ENCODE results near the gene UBALD2. TPM values are rescaled to one million over a fixed set of nuclear protein-coding genes. Genes with fewer than 3 reads are reported as not detected.

Gene UBALD2
- polyA plus RNA-seq, 2 of the 4 experiments (the other 2 are of a cell fraction), result 12.8 to 21.5 TPM

DNA sequence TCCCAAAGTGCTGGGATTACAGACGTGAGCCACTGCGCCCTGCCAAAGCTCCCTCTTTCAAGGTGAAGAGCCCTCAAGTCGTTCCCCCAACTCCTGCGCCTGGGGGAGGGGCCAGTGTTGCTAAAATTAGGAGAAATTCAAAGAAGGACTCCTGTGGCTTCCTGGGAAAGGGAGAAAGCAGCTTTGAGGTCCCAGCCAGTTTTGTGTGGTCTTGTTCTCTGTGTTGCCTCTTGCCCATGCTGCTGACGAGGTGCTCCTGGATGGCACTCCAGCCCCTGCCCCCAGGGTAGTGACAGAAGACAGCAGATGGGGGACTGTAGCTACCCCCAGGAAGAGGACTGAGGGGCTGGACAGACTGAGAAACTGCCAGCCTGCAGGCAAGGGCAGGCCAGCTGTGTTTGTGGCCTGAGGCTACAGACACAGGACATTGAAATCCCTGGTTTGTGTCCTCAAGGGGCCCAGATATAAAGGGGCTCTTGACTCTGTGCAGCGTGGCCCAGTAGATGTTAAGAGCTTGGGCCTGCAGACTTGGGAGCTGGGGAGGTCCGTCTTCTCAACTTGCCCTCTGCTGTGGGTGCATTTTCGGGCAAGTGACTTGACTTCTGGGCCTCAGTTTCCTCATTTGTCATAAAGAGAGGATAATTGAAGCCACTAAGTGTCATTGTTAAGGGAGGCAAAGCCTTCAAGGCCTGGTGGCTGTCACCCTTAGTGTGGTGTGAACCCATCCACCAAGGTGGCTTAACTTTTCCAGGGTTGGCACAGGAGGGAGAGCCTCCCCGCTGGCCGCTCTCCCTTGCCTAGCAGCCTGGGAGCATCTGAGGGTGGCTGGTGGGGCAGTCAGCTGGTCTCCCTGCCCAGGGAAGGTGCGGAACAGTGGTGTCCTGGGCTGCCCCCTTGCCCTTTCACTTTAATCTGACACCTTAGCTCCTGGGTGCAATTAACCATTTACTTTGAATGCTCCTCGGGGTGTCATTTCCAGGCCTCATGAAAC is 4.1 kb downstream of the UBALD2 start (continued):
- TF ChIP-seq, protein P1, sequence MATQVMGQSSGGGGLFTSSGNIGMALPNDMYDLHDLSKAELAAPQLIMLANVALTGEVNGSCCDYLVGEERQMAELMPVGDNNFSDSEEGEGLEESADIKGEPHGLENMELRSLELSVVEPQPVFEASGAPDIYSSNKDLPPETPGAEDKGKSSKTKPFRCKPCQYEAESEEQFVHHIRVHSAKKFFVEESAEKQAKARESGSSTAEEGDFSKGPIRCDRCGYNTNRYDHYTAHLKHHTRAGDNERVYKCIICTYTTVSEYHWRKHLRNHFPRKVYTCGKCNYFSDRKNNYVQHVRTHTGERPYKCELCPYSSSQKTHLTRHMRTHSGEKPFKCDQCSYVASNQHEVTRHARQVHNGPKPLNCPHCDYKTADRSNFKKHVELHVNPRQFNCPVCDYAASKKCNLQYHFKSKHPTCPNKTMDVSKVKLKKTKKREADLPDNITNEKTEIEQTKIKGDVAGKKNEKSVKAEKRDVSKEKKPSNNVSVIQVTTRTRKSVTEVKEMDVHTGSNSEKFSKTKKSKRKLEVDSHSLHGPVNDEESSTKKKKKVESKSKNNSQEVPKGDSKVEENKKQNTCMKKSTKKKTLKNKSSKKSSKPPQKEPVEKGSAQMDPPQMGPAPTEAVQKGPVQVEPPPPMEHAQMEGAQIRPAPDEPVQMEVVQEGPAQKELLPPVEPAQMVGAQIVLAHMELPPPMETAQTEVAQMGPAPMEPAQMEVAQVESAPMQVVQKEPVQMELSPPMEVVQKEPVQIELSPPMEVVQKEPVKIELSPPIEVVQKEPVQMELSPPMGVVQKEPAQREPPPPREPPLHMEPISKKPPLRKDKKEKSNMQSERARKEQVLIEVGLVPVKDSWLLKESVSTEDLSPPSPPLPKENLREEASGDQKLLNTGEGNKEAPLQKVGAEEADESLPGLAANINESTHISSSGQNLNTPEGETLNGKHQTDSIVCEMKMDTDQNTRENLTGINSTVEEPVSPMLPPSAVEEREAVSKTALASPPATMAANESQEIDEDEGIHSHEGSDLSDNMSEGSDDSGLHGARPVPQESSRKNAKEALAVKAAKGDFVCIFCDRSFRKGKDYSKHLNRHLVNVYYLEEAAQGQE (IDR thresholded peaks at IDR 0.05), result no peak

DNA sequence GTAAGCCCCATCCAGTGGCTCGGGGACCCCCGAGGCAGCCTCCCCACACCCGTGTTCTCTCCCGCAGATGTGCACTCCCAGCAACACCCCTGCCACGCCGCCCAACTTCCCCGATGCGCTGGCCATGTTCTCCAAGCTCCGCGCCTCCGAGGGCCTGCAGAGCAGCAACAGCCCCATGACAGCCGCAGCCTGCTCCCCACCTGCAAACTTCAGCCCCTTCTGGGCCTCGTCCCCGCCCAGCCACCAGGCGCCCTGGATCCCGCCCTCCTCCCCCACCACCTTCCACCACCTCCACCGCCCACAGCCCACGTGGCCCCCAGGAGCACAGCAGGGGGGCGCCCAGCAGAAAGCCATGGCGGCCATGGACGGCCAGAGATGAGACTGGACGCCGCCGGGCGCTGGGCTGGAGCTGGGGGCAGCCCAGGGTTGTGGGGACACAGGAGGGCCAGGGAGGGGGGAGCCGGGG is 5.0 kb downstream of the UBALD2 start:
- DNase-seq (ENCODE audit: low read depth in 1 of 2, low spot score in 1 of 2) (no peak), FAIRE-seq (no peak), ATAC-seq (no peak)
- TF ChIP-seq TP53 (CRISPR knock-in tag; IDR thresholded peaks at IDR 0.05) (no peak), HOXA7 (CRISPR knock-in tag; IDR thresholded peaks at IDR 0.05) (no peak), POLR2A (IDR thresholded peaks at IDR 0.05; ENCODE audit: low read length) (no peak), PHF8 (IDR thresholded peaks at IDR 0.05; ENCODE audit: borderline replicate concordance, low read depth) (no peak), NR3C1 (IDR thresholded peaks at IDR 0.05) (no peak), JUNB (IDR thresholded peaks at IDR 0.05) (no peak), EP300 (IDR thresholded peaks at IDR 0.05) (no peak), BHLHE40 (IDR thresholded peaks at IDR 0.05; ENCODE audit: low read depth, low read length) (no peak)
- TF ChIP-seq, protein P2, sequence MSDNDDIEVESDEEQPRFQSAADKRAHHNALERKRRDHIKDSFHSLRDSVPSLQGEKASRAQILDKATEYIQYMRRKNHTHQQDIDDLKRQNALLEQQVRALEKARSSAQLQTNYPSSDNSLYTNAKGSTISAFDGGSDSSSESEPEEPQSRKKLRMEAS (IDR thresholded peaks at IDR 0.05), result no peak
- TF ChIP-seq, protein P3, sequence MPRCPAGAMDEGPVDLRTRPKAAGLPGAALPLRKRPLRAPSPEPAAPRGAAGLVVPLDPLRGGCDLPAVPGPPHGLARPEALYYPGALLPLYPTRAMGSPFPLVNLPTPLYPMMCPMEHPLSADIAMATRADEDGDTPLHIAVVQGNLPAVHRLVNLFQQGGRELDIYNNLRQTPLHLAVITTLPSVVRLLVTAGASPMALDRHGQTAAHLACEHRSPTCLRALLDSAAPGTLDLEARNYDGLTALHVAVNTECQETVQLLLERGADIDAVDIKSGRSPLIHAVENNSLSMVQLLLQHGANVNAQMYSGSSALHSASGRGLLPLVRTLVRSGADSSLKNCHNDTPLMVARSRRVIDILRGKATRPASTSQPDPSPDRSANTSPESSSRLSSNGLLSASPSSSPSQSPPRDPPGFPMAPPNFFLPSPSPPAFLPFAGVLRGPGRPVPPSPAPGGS (IDR thresholded peaks at IDR 0.05), result no peak
- TF ChIP-seq, protein P4, sequence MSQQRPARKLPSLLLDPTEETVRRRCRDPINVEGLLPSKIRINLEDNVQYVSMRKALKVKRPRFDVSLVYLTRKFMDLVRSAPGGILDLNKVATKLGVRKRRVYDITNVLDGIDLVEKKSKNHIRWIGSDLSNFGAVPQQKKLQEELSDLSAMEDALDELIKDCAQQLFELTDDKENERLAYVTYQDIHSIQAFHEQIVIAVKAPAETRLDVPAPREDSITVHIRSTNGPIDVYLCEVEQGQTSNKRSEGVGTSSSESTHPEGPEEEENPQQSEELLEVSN (IDR thresholded peaks at IDR 0.05; ENCODE audit: borderline replicate concordance, low read depth), result no peak
- TF ChIP-seq, protein P1 (IDR thresholded peaks at IDR 0.05), result no peak
- no peak overlapping the region for H3K4me2 ChIP-seq
- H3K4me3 ChIP-seq, result no peak overlapping the region
- WGBS (ENCODE audit: missing lambda C conversion rate), result 92% methylated on average over 11 of the region's 26 CpGs
- POLR2A ChIA-PET, result interaction anchor here (0.6 kb wide), 1 partner anchor 142 kb away, joined by 3 read pairs; no protein-coding TSS in a partner anchor
- CTCF ChIA-PET, result interaction anchor here (0.6 to 19.6 kb wide), 6 partner anchors 10 to 264 kb away, joined by 3 to 755 read pairs (median 6); partner anchors contain the start of gene EXOC7
- H3K27ac ChIP-seq, result no peak overlapping the region
- peaks cover 18% of the 10 kb centered on the region for H3K4me1 ChIP-seq
- no peaks in the 10 kb centered on the region for H3K9me3 ChIP-seq
